Activated CD4-positive, alpha-beta T cell treated with anti-CD3 and anti-CD28 coated beads, Interleukin-2, Interleukin-4, amounts not matched to agents 100 ng/mL and 50 ng/mL, durations not matched to agents 16 hours and 8 hours (primary cell): ENCODE data around the gene TXNIP.
A peak's percentile ranks its signal among the peaks of the same experiment; 100 is the strongest.
"Not testable (repeated sequence)": the region's sequence is repeated elsewhere in the genome, so short reads cannot be mapped to it uniquely, and the experiment has no call there.

Experiments
- DNase-seq: peaks from one replicate; pipeline ENCODE4 v3.0.0-alpha.2; 2020; ENCODE audit warnings: low spot score

The TXNIP gene

GRCh38 chr1:145996433-145997015 lies at the start of gene TXNIP:
TXNIP (minus strand) TSS chr1:145996579; CDS start chr1:145996266, 313 bp downstream.
- peak; percentile 97 for DNase-seq

GRCh38 chr1:146039844-146040194 lies 43.4 kb upstream of the TXNIP start:
- no peak for DNase-seq

- peak; percentile 89 for DNase-seq
Measured at GRCh38 chr1:146036965-146037646, 40.7 kb upstream of the TXNIP start.

GRCh38 chr1:146036241-146036964 lies 40.0 kb upstream of the TXNIP start:
- no peak for DNase-seq

GRCh38 chr1:146035048-146035423 lies 38.7 kb upstream of the TXNIP start:
- no peak for DNase-seq

GRCh38 chr1:146032631-146033219 lies 36.3 kb upstream of the TXNIP start:
- peak; percentile 67 for DNase-seq

GRCh38 chr1:146031476-146031875 lies 35.1 kb upstream of the TXNIP start:
- DNase-seq, result no peak

- no peak for DNase-seq
Measured at GRCh38 chr1:146029117-146029516, 32.7 kb upstream of the TXNIP start.

GRCh38 chr1:146026650-146027049 lies 30.3 kb upstream of the TXNIP start:
- DNase-seq, result not testable (repeated sequence)

GRCh38 chr1:146025787-146026495 lies 29.6 kb upstream of the TXNIP start:
- DNase-seq, result not testable (repeated sequence)

- DNase-seq, result no peak
Measured at GRCh38 chr1:146022403-146023127, 26.2 kb upstream of the TXNIP start.

GRCh38 chr1:146021622-146022402 lies 25.4 kb upstream of the TXNIP start, which contains the start of gene HJV:
HJV (minus strand) TSS chr1:146021735; CDS start chr1:146020231, 1,504 bp downstream.
- no peak for DNase-seq

- no peak for DNase-seq
Measured at GRCh38 chr1:146021050-146021445, 24.7 kb upstream of the TXNIP start.

- DNase-seq, result no peak
Measured at GRCh38 chr1:146020058-146021049, 24.0 kb upstream of the TXNIP start.

GRCh38 chr1:146019231-146020057 lies 23.1 kb upstream of the TXNIP start:
- no peak for DNase-seq

- no peak for DNase-seq
Measured at GRCh38 chr1:146016891-146017290, 20.5 kb upstream of the TXNIP start.

GRCh38 chr1:146013559-146013922 lies 17.2 kb upstream of the TXNIP start:
- DNase-seq, result no peak

GRCh38 chr1:146012703-146013558 lies 16.6 kb upstream of the TXNIP start:
- peak; percentile 78 for DNase-seq
